ENCODE data around the gene RWDD3.

DNA sequence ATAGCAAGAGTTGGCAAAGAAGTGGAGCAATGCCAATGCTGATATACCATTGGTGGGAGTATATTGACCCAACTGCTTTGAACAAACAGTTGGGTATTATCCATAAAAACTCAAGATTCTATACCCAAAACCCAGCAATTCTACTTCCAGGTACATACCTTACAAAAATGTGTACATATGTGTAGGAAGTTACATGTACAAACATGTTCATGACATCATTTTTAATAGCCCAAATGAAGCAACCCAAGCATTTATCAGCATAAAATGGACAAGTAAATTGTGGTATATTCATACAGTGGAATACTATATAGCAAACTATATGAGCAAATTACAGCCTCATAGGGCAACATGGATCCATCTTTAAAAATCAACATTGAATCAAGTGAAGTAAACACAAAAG is 20.9 kb downstream of the RWDD3 start:
- no peak for TF ChIP-seq FOXM1 (IDR thresholded peaks at IDR 0.05; ENCODE audit: borderline replicate concordance)
- no peak for TF ChIP-seq L3MBTL2 (conservative IDR thresholded peaks at IDR 0.05)
- no peak for TF ChIP-seq SP1 (IDR thresholded peaks at IDR 0.05)
- TF ChIP-seq BHLHE40 (IDR thresholded peaks at IDR 0.05; ENCODE audit: borderline replicate concordance): no peak
- no peak for TF ChIP-seq ZNF384 (IDR thresholded peaks at IDR 0.05)
- TF ChIP-seq, protein P1, sequence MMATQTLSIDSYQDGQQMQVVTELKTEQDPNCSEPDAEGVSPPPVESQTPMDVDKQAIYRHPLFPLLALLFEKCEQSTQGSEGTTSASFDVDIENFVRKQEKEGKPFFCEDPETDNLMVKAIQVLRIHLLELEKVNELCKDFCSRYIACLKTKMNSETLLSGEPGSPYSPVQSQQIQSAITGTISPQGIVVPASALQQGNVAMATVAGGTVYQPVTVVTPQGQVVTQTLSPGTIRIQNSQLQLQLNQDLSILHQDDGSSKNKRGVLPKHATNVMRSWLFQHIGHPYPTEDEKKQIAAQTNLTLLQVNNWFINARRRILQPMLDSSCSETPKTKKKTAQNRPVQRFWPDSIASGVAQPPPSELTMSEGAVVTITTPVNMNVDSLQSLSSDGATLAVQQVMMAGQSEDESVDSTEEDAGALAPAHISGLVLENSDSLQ (IDR thresholded peaks at IDR 0.05): no peak

Data from HEK293T (cell line).